NCI-H1048 (cell line): ENCODE results near the gene NTM.

Experiments
- DNase-seq: peaks from one replicate; lab custom pipeline; 2025; lab: John Stamatoyannopoulos, UW

Gene NTM

DNA sequence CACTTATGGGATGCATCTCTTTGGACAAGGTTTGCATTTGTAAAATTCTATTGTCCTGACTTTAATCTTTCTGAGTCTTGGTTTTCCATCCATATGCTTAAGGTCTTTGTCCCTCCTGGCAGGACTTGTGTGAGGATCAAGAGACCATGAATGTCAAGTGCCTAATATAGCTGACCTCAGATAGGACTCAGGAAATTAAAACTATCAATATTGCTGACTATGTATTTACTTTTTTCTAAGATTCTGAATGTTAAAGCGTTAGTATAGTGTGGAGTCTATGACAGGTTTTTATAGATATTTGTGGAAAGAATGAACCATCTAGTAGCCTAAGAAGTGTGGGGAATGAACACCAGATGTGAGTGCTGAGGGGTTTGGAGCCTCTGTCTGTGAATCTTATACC is 637.8 kb downstream of the NTM start:
- DNase-seq, result no peak

DNA sequence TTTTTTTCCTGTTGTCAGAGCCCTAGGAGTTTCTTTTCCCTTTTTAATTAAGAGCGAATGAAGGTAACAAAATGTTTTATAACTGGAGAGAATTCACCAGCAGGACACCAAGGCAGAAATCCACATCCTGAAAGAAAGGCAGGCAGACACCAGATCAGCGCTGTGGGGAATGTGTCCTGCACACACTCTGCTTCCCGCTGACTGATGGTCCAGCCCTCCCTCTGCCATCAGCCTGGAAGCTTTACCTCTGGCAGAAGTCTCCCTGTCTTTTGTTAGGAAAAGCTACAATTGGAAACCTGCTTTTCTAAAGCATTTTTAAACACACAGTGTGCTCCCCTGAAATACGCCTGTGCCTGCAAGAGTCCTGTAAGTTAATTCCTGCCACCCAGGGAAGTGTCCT is 638.5 kb downstream of the NTM start:
- DNase-seq, result no peak

DNA sequence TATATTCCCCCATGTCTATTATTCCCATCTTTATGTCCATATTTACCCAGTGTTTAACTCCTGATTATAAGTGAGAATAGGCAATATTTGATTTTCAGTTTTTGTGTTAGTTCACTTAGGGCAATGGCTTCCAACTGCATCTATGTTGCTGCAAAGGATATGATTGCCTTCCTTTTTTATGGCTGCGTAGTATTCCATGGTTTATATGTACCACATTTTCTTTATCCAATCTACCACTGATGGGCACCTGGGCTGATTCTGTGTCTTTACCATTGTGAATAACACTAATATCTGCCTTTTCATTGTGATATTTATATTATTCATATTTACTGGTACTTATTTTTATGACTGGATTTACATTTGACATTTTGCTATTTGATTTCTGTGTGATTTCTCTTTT is 649.6 kb downstream of the NTM start:
- DNase-seq, result no peak

- no peak for DNase-seq
Observed at GRCh38 chr11:132022285-132022684, 651.9 kb downstream of the NTM start.

DNA sequence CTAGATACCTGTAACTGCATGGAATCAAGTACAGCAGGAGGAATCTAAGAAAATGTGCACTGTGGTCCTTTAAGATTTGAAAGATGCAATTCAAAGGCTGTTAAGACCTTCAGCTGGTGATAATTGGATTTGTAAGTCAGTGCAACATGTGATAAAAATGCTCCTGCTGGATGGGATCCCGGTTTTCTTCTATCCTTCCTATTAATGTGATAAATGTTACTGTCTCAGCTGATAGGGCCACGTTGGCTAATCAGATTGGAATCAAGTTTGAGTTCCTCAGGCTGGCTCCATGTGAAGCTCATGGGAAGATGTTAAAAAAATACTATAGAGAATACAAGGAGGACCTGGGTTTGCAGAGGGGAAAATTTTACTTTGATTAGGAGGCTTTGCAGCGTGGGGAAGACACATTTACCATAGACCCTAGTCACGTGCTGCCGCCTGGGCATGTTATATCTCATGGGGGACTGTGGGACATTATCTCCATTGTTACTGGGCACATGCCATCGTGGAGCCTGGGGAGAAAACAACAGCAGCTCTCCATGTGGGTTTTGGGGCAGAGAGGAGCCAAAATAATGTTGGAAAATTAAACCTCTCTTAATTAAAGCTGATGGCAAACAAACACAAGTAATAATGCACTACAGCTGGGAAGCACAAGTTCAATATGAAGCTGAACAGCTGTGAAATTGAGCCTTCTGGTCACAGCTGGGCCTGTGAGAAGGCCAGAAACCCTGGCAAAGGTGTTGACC is 652.5 kb downstream of the NTM start:
- no peak for DNase-seq

DNA sequence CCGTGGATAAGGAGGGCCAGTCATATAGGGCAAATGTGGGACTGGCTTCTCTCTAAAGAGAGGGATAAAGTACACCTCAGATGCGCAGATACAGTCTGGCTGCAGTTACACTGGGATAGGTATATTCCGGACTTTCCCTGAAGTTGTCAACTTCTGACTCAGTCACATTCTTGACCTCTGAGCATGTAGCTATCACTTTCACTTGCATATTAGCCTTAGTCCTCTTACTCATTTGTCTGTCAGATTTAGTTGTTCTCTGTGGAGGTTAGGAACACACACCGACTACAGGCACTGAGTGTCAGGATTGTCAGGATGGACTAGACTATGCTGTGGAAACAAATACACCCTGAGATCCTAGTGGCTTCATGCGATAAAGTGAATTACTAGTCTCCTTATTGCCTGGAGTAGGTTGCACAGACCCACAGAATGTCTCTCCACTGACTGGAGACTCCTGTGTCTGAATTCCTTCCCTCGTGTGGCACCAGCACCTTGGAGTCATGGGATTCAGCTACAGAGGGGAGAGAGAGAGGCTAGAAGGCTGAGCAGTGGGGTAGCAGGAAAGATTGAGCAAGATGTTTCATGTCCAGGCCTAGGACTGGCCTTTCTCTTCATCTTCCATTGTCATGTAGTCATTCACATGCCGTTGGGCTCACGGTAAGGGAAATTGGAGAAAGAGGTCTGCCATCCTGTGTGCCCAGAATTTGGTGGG is 654.3 kb downstream of the NTM start:
- no peak for DNase-seq

DNA sequence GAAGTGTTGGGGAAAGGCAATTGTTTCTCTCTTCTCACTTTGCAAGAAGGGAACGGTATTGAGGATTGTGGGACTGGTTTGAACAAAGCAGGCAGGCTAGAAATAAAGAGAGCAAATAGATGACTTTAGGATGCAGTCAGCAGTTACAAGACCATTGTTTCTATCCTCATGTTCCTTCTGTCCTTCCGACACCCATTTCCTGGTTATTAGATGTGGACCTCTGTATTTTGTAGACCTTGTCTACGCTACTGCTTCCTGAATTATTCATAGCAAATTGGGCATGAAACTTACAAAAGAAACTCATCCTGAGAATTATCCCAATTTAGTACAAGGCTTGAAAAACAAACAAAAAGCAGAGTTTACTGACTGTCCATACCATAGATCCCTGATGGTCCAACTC is 656.3 kb downstream of the NTM start:
- DNase-seq, result no peak

DNA sequence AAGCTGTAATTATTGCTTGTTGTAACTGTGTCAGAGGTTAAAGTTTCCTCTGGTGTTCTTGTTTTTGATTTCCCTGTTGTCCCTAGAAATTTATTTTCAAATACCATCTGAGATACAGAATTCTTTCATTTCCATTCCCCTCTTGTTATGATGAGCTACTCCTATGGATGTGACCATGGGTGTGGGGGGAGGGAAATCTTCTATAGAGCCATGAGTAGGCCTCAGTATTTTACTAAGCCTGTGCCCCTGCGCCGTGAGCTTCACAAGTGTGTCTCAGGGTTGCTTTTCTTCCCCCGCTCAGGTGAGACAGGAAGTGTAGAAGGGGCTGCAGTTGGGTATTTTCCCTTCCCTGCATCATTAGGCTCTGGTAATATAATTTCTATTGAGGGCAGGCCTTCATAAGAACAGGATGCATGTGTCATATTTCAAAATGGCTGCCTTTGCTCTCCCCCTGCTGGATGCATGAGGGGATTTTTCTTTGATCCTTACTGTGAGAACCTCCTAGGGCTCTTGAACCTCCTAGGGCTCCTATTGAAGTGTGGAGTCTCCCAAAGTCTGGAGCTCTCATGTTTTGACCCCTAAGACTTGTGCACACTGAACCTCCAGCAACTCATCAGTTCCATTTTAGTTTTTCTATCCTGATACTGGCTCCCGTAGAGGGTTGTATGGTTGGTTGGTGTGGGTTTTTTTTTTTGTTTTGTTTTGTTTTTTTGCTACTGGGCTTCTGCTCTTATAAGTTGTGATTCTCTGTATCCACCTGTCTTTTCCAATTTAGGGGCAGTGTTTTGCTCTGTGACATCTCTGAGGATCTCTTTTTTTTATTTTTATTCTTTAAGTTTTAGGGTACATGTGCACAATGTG is 658.2 kb downstream of the NTM start:
- DNase-seq, result no peak

- no peak for DNase-seq
Observed at GRCh38 chr11:132030896-132031295, 660.5 kb downstream of the NTM start.

GRCh38 chr11:132032555-132032954 is 662.1 kb downstream of the NTM start:
- no peak for DNase-seq

- DNase-seq, result no peak
Observed at GRCh38 chr11:132033051-132033450, 662.6 kb downstream of the NTM start.

DNA sequence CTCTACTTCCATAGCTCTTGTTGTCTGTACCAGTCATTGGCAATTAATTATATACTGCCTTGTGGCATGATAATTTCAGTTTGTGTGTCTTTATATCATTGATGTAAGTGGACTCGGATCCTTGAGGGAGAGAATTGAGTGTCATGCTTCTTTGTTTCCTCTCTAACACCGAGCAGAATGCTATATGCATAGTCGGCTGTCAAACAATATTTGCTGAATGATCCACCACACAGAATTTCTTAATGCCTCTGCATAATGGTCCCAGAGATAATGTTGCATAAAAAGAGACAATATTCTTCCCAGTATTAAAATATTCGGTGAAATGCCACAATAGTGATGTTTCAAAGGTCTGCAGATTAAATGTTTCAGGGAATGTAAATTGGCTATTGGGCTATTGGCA is 664.8 kb downstream of the NTM start:
- no peak for DNase-seq

- no peak for DNase-seq
Observed at GRCh38 chr11:132035766-132036165, 665.4 kb downstream of the NTM start.

DNA sequence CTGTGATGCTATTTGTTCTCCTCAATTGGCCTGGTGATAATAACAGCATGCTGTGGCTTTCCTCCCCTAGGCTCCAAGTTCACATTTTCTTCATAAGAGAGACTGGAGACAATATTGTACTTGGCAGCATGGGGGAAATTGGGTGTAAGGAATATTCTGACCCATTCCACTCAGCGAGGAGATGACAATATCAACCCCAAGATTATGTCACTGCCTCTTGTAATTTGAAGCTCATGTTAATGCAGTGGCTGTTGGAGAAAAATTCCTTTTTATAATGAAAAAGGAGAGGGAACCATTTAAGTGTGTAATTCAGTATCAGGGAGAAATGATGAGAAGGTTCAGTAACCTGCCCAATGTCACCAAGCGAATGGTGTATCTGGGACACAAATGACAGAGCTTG is 665.8 kb downstream of the NTM start:
- no peak for DNase-seq

DNA sequence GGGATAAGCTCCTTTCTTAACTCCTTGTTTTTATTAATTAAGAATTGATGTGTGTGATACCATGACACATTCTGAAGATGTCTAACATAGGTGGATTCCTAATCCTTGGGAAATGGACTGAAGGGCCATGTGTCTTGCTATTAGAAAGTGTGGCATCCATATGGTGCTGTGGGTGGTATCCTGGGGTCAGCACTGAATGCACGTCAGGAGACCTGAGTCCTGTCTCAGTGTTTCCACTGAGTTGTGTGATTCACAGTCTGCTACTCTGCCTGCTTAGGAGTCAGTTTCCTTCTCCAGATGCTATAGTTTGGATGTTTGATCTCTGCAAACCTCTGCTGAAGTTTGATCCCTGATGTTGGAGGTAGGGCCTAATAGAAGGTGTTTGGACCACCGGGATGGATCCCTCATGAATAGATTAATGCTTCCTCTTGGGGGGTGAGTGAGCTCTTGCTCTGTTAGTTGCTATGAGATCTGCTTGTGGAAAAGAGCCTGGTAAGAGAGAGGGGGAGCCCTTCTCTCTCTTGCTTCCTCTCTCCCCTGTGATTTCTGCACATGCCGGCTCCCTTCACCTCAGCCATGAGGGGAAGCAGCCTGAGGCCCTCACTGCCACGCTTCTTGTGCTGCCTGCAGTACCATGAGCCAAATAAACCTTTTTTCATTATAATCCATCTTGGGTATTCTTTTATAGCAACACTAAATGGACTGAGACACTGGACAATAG is 666.5 kb downstream of the NTM start:
- no peak for DNase-seq

DNA sequence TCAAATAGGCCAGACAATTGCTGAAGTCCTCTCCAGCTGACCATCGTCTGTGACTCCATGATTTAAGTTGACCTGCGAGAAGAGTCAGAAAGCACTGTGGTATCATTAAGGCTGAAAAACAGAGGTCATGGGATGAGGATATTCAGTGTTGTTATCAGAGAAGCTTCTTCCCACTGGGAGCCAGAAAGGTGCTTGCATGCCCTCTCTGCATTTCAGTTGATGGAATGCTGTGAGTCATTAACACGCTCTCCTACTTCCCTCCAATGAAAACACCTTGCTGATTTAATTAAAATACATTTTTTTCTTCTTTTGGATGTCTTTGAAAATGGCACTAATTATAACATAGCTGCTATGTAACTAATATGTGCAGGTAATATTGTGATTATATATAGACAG is 667.0 kb downstream of the NTM start:
- DNase-seq, result no peak

DNA sequence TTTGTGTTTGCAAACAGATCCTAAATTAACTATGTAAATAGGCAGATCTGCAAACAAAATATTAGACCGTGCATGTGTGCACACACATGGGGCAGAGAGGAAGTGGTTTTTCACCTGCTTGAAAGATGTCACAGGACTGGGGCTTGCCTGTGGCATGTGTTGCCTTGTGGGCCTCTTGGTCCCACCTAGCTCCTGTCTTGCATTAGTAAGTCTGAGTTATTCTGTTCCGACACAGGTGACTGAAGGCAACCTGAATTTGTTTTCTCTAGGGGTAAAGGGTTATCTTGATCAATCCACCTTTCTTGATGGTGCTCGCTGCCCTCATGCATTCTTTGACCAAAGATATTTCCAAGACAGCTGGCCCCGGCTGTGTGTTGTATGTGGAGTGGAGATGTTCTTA is 667.5 kb downstream of the NTM start:
- DNase-seq, result no peak

- DNase-seq, result no peak
Observed at GRCh38 chr11:132039521-132039920, 669.1 kb downstream of the NTM start.

DNA sequence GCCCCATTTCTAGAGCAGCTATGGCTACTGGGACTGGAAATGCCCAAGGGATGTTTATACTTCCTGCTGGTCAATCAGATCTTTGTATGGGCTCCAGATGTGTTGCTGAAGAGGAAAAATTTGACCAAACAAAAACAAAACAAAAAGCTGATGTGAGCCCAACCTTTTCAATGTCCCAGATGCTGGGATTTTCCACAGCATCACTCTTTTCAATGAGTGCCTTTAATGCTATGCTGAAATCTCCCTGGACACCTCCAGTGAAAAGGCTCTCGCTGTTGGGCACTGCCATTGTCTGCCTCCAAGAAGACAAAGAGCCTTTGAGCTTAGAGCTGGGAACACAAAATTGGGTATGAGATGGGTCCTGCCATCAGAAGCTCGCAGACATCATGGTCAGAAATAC is 671.9 kb downstream of the NTM start:
- DNase-seq, result no peak

DNA sequence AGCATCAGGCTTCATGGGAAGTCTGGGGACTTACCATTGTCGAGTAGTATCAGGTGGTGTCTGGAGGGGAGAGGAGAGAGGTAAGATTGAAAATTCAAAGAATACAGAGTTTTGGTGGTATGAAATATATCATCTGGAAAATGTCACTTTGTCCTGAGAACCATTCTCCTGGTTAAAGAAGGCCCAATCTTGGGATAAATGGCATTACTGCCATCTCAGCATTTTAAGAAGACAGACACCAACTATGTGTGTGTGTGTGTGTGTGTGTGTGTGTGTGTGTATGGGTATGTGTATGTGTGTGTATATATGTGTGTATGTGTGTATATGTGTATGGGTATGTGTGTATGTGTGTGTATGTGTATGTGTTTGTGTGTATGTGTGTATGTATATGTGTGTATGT is 673.3 kb downstream of the NTM start:
- no peak for DNase-seq

GRCh38 chr11:132045107-132045506 is 674.7 kb downstream of the NTM start:
- DNase-seq, result no peak

- no peak for DNase-seq
Observed at GRCh38 chr11:132046288-132046865, 676.0 kb downstream of the NTM start.
